HG02840 (cell line): ENCODE measurements around the gene DCLK3.
A peak's percentile ranks its signal among the peaks of the same experiment; 100 is the strongest.

ENCODE experiments used
- ATAC-seq: cut with Tn5 transposase; IDR thresholded peaks from one replicate; pipeline ENCODE4 v1.9.1; 2021; ENCODE audit warnings: mild to moderate bottlenecking, moderate library complexity, moderate number of reproducible peaks; ENCODE audit not compliant: unreplicated experiment, low FRiP score

The DCLK3 gene, protein sequence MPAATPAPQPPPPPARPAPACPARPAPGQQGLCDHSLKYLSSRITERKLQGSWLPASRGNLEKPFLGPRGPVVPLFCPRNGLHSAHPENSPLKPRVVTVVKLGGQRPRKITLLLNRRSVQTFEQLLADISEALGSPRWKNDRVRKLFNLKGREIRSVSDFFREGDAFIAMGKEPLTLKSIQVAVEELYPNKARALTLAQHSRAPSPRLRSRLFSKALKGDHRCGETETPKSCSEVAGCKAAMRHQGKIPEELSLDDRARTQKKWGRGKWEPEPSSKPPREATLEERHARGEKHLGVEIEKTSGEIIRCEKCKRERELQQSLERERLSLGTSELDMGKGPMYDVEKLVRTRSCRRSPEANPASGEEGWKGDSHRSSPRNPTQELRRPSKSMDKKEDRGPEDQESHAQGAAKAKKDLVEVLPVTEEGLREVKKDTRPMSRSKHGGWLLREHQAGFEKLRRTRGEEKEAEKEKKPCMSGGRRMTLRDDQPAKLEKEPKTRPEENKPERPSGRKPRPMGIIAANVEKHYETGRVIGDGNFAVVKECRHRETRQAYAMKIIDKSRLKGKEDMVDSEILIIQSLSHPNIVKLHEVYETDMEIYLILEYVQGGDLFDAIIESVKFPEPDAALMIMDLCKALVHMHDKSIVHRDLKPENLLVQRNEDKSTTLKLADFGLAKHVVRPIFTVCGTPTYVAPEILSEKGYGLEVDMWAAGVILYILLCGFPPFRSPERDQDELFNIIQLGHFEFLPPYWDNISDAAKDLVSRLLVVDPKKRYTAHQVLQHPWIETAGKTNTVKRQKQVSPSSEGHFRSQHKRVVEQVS

DNA sequence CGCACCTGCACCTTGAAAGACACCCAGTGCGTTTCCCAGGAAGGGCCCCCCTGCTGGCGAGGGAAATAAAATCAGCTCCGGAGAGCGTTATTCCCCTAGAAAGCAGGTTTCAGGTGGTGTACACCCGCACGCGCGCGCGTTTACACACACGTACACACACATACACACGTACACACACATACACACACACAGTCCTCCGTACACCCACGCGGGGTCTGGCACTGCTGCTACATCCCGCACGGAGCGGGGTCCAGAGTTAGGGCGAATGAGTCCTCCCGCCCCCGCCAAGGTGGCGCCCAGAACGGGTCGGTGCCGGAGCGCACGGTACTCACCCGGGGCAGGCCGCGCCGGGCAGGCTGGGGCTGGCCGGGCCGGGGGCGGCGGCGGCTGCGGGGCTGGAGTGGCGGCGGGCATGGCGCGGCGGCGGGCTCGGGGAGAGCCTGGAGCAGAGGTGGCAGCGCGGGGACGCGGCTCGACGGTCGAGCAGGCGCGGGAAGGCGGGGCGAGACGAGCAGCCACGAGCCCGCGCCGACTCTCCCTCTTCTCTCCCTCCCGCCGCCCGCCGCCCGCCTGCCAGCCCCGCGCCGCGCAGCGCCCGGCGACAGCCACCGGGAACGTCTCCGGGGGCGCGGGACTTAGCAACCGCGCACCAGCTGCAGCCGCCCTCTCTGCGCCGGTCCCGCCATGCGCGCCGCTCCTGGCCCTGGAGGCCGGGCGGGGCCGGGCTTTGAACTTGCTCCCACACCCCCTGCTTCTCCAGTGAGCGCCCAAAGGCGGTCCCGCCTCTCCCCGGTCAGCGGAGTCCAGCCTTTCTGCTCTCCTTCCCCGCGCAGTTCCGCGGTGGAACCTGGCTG lies at the start of gene DCLK3:
DCLK3 (minus strand) TSS at position 704 of the 854 bp plus-strand sequence; CDS start at position 414, 290 bp downstream.
- ATAC-seq: no peak

DNA sequence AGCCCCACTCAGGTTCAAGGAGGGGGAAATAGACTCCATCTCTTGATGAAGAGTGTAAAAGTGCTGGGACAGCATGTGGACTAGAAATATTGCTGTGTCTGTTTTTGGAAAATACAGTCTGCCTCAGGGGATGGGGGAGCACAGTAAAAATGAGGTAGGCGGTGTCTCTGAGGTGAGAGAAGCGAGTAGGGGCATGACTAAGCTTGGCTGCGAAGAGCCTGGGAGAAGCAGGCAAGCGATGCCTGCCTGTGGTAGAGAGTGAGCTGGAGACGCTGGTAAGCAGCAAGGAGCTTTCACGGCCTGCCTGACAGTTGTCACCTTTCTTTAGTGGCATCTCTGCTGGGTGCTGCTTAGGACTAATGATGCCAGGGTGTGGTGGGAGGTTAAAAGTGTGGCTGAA lies 49.0 kb upstream of the DCLK3 start:
- ATAC-seq: no peak

DNA sequence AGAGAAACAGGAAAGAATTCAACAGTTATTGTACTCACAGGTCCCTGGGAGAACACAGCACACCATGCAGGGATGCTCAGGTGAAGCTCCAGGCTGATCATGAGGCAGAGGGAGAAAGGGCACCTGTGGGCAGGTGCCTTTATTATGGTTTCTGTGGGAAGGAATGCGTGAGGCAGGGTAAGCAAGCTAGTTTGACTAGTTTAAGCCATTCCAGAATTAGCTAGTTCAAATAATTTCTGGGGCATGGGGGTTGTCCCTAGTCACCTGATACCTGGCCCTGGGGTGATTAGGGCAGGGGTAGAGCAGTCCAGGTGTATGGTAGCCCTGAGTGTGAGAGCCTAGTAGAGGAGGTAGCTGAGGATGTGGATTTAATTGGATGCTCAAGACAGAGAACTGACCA lies 47.9 kb upstream of the DCLK3 start:
- ATAC-seq: no peak

DNA sequence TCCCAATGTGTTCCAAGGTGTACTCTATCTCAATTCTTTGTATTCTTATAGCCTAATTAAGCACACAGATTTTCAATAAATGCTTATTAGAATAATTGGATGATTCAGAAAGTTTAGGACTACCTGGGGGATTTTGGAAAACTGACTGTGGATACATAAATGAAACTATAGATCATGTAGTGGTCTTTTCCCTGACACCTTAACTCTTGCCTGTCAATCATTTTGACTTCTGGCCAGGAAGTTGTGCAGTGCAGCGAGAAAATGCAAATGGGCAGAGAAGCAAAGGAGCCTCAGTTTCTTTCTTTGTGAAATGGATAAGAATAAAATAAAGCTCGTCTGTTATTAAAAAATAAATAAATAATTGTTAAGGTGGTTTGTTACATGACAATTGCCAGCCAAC lies 47.4 kb upstream of the DCLK3 start:
- ATAC-seq: no peak

DNA sequence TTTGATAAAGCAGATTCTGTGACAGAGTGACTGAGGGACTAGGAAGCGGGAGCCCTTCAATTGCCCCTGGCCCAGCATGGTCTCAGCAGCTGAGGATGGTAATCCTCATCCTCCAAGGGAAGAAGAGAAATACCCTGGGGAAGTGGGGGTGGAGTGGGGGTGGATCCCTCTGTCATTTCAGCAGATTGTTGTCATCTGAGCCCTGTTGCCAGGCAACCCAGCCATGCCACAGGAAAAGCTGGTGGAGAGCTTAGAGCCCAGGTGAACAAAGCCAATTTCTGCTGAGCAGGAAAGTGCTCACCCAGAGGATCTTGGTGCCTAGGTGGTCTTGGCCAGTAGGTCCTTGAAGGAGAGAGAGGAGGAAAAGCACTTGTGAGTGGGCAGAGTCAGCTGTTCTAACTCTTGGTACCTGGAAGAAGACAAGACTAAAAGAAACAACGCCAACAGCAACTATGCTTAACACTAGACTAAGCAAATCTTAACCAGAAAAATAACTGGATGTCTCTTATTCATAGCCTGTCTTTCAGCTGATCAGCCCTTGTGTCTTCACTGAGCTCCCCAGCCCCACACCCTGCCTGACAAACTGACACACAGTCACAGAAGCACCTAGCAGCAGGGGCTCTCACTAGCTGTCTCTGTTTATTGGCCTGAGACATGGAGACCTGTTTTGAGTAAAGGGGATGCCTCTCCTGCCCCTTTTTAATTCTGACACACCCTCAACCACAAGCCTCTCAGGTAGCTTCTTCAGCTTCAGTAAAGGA lies 40.1 kb upstream of the DCLK3 start:
- ATAC-seq: no peak

DNA sequence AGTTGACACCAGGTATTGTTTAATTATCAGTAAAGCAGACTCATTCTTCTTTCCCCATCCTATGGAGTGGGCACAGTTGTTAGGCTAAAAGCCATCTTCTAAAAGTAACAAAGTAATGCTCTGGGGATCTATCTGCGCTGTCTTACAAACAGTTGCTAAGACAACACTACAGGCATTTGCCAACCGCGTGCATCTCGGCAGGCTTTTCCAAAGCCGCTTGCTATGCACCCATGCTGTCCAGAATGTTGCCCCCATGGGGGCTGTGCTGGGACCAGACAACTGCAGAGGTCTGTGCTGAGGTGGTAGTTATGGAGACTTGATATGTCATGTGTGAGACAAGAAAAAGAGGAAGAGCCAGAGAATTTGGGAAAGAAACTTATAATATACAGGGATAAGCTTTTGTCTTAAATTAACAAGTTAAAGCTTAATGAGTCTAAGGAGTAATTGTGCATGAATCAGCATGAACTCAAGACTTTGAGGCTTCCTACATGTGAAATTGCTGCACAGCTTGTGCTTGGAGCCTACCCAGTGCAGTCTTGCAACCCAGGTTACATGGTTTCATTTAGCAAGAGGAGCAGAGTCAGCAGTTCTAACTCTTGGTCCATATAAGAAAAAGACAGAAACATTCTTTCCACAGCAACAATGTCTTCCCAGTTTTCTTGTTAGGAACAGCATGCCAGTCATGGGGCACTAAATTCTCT lies 38.9 kb upstream of the DCLK3 start:
- ATAC-seq: no peak

DNA sequence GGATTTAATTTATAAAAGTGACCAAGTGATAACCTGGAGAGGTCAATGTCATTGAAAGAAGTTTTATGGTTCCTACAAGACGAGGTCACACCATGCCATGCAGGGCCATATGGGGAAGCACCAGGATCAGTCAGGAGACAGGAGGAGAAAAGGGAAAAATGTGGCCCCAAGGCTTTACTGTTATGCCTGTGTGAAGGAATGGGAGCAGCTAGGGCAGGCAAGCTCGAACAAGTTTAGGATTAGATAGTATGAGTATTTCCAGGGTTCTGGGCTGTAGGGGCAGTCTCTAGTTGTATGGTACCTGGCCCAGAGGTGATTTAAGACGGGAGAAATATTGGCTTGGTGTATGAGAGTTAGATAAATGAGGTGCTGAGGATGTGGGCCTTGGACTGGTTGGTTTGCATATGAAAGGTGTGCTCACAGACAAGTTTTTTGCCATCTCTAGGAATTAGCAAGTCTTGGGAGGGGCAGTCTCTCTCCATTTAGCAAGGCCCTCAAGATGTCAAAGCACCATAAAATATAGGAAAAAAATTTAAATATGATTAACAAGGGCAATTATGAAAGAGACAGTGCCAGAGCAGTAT lies 36.3 kb upstream of the DCLK3 start:
- ATAC-seq: no peak

DNA sequence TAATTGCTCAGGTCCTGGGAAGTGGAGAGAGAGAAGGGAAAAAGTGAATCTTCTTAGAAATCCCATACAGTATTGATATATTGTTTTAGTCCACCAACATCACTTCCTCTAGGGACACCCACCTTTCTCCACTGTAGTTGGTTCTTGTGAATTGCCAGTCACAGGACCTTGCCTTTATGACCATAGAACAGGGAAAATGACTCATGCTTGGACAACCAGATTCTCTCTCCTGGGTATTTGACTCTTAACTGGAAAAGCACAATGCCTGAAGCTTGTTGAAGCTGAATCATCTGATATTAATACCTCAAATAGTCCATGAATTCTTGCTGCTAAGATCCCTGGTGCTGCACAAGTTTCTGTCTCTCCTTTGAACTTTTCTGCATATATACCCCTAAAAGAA lies 32.5 kb upstream of the DCLK3 start:
- no peak for ATAC-seq

DNA sequence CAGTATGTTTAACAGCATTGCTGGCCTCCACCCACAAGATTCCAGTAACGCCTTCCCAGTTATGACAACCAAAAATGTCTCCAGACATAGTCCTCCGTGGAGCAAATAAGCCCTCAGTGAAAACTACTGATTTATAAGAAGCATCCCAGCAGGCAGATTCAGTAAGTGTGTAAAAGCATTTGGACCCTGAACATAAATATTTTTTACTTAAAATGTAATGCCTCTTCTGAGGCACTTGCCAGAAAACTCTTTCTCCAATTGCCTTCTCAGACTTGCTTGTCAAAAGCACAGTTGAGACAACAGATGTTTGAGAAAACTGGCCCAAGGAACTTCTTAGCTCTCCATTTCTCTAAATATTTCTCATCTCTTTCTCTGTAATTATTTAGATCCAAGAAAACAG lies 31.8 kb upstream of the DCLK3 start:
- no peak for ATAC-seq

DNA sequence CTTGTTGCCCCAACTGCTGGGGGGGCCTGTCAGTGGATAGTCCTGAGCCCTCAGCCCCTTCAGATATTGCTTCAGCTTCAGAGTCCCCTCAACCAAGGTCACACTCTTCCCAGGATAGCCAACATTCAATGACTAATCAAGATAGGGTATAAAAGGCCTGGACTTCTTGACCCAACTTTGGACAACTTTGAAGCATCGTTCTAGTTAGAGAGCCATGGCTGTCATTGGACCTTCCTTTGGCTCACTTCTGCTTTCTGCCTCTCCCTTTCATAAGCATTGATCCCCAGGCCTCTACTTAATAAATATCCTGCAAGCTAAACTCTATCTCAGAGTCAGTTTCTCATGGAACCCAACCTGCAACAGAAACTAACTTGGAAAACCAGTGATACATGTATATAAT lies 31.3 kb upstream of the DCLK3 start:
- no peak for ATAC-seq

DNA sequence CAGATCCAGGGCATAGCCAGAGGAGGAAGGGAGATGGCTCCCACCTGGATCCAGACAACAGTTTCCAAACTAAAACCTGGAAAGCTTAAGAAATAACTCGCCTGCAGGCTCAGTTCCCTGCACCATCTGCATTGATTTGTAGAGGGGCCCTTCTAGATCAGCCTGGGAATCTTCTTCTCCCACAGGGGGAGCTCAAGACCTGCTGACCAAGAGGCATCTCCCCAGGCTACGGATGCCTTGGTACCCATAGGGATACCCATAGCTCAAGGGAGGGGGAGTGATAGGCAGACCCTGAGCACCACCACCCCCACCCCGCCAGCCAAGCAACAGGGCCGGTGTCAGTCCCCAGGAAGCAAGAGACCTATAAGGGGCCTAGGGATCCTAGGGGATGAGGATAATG lies 28.0 kb upstream of the DCLK3 start:
- no peak for ATAC-seq

DNA sequence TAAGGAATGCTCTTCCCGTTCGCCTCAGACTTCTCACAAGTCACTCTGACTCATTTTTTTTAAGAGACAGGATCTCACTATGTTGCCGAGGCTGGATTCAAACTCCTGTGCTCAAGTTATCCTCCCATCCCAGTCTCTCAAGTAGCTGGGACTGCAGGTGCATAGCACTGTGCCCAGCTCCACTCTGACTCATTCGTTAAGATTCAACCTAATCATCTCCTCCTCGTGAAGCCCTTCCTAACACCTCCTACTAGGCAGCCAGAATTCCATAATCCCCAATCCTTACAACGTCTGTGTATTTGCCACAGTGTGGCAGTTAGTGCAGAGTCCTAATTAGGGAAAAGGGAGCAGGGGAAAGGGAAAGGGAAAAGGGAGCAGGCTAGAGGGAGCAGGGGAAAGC lies 26.4 kb upstream of the DCLK3 start:
- ATAC-seq: no peak

DNA sequence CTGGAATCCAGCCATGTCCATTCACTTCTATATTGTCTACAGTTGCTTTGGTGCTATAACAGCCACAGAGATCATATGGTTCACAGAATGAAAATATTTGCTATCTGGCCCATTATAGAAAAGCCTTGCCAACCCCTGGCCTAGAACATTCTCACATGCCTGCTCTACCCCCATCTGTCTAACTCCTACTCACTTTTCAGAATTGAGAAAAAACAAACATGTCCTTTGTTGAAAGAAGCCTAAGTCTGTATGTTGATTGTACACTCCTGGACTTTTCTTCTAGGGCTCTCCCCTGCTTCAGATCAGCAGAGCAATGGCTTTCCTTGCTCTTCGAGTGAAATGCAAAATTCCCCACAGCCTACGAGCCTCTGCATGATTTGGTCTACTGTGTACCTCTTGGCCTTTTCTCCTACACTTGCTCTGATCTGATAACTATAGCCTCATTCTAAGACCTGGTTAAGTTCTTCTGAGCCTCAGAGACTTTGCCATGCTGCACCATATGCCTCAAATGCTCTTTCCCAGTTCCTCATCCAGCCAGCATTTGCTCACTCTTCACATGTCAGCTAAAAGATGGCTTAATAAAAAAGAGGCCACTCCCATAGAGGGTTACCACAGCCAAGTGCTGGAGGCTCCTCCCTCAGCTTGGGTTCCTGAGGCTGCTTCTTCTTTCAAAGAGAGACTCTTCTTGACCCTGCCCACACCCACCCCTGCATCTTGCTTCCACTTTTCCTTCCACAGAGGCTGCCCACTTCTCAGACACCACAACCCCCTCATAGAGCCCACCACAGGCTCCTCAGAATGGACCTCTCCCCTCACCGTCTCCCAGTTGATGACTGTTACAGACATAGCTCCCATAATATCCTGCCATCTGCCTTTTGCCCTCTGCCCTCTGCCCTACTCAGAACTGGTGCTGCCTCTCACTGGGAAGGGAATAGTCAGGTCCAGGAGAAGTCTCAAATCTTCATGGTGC lies 22.9 kb upstream of the DCLK3 start:
- ATAC-seq: no peak

DNA sequence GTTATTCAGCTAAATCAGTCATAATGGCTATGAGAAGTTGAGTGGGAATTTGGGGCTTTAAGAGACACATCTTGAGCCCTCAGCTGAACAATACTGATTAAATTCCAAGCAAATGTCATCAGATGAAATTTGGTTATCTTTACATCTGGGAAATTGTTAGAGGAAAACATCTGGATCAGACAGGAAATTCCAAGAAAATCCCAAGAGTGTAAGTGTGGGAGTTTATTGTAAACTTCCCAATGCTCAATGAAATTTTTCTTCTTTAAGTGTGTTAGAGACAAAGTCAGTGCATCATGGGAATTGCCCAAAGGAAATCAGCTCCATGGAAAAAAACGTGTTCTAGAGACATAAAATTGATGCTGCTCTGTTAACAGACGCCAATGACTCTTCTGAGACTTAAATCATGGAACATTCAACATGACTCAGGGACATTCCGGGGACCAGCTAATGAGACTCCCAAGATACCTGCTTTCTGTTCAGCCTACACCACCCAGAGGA lies 19.8 kb upstream of the DCLK3 start:
- ATAC-seq: no peak

DNA sequence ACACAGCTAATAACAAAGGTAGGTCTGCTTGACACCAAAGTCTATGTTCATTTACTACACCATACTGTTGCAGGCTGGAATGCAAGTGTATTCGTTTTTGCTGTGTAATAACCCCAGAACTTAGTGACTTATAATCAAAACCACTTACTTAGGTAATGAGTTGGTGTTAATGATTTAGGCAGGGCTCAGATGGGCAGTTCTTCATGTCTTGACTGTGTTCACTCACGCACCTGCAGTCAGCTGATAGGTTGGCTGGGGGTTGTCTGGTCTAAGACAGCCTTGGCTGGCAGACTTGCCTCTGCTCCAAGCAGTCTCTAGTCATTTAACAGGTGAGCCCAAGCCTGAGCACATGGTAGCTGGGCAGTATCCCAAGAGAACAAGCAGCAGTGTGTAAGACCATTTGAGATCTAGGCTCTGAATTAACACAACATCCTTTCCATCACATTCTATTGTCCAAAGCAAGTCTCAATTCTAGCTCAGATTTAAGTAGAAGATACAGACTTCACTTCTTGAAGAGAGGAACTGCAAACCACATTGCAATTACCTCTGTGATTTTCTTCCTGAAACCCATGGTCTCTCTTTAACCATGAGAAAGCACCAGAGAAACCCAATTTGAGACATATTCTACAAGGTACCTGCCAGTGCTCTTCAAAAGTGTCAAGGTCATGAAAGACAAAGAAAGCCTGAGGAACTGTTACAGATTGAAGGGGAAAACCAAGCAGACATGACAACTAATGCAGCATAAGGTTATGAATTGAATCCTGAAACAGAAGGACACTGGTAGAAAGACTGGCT lies 13.3 kb upstream of the DCLK3 start:
- peak; percentile 70 for ATAC-seq

DNA sequence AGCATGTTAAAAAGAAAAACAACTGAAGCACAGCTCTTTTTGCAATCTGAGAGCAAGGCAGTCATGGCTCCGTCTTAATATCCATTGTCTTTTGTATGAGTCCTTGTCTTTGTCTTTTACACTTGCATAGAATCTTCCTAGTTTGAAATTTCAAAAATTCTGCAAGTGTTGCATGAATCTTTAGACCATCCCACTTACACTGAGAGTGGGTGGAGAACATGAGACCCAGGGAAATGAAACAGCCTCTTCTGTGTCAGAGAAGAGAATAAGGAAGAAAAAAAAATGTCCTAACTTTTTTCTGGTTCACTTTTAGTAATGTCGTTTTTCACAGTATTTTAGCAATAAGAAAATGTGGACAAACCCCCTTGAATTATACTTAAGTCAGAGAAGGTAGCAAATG lies 12.1 kb upstream of the DCLK3 start:
- ATAC-seq: no peak

DNA sequence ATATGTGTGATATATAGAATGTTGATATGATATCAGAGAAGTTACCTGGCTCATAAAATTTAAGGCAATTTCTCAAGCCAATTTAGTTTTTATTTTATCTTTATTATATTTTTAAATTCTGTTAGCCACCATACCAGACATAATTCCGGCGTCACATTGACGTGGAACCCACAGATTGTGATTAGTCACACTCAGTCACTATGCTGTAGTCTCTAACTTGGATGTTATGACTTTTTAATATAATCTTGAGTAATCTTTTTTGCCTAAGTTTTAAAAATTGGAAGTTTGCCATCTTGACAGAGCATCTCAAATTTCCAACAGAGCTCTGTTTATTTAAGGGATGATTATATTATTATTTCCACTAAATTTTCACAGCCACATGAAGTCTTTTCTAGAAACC lies 9.7 kb upstream of the DCLK3 start:
- no peak for ATAC-seq
